Spleen (tissue), 7 donors: ENCODE results near the gene CD58.
A peak's percentile ranks its signal among the peaks of the same experiment; 100 is the strongest.
"Not testable (repeated sequence)": the region's sequence is repeated elsewhere in the genome, so short reads cannot be mapped to it uniquely, and the experiment has no call there.

Source experiments
- CTCF ChIP-seq, 11 experiments: fragments of 200-600 bp in 7 of 11; fragments of 450-650 bp in 4 of 11; sonication (generic) in 4 of 11; IDR thresholded peaks in 8 of 11; conservative IDR thresholded peaks in 3 of 11; 1 replicate in 7 of 11; 2 replicates in 4 of 11; pipeline versions ENCODE4 v1.4.0 to v1.8.0; 2016 to 2021; ENCODE audit warnings: antibody characterized with exemption in 11 of 11, inconsistent platforms in 4 of 11, mild to moderate bottlenecking in 1 of 11
- POLR2A ChIP-seq, 3 donors: fragments of 450-650 bp; IDR thresholded peaks; one replicate each; pipeline ENCODE4 v1.5.1; 2017; ENCODE audit warnings: antibody characterized with exemption in 3 of 3, mild to moderate bottlenecking in 1 of 3
- POLR2AphosphoS5 ChIP-seq, 3 donors: sonication (generic); formaldehyde crosslinking; IDR thresholded peaks; one replicate each; pipeline ENCODE4 v1.5.1; 2017; ENCODE audit warnings: antibody characterized with exemption in 3 of 3
- donor health status: DM: no; HTN: no; CAD: no; lungs with moderate emphysema.
- donor health status: DM: no; HTN: no; CAD: no.
- donor health status: DM: no; HTN: no; CAD: no.

GRCh38 chr1:116595946-116596741 lies 25.3 kb upstream of the CD58 start:
- TF ChIP-seq POLR2A, POLR2AphosphoS5 (IDR thresholded peaks at IDR 0.05): not testable (repeated sequence)
- TF ChIP-seq CTCF (IDR thresholded peaks at IDR 0.05 in 8 of 11, conservative IDR thresholded peaks at IDR 0.05 in 3 of 11), result peak in 10 of 11 experiments; percentile 26 to 66 (median 41)
